Measurements from ENCODE around the gene METTL6.
A peak's percentile ranks its signal among the peaks of the same experiment; 100 is the strongest.
"Not testable (repeated sequence)": the region's sequence is repeated elsewhere in the genome, so short reads cannot be mapped to it uniquely, and the experiment has no call there.

The METTL6 gene, protein sequence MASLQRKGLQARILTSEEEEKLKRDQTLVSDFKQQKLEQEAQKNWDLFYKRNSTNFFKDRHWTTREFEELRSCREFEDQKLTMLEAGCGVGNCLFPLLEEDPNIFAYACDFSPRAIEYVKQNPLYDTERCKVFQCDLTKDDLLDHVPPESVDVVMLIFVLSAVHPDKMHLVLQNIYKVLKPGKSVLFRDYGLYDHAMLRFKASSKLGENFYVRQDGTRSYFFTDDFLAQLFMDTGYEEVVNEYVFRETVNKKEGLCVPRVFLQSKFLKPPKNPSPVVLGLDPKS

DNA sequence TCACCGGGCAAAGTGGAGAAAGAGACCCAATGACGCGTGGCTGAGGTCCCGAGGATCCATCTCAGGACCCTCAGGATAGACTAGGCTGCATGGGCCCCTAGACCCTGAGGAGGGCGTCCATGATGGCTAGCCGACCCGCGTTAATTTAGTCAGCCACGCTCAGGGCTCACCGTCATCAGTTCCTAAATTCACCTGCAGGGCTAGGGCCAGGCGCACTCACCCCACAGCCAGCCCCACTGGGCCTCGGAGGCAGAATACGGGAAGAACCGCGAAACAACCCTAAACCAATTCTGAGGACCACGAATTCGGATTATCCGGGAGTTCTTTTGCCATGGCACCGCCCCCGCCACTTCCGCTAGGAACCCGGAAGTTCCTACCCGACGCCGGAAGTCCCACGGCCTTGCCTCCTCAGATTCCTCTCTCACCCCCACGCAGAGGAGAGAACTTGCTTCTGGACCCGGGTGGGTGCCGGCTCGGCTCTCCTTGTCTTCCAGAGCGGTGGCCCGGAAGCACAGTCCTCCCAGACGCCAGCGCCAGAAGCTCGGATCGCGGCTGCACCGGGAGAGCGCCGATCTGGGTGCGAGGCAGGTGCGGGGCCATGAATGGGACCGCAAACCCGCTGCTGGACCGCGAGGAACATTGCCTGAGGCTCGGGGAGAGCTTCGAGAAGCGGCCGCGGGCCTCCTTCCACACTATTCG is at the start of gene METTL6, which contains the start of gene EAF1:
TSS of gene METTL6 (minus strand) at position 363 of the 699 bp plus-strand sequence. CDS start 1,033 bp downstream, outside the sequence.
TSS of gene EAF1 (plus strand) at position 417 of the 699 bp plus-strand sequence. CDS start at position 599, 182 bp downstream.
- DNase-seq (ENCODE audit: low read depth in 2 of 2), result peak; percentile 81 to 89

DNA sequence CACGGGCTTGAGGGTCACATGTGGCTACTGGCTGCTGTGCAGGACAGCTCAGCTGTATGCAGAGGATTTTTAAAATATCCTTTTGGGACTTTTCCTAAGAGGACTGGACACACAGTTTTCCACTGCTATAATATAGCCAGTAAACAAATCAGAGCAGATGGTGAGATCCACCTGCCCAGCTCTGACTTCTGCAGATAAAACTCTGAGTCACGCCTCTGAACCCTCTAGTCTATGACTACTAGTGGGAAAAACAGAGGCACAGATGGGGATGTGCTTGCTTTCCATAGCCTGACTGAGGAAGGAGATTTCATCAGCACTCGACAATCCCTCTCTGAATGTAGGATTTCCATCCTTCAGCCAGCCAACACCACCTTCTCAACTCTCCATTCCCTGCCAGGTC is 49.0 kb upstream of the METTL6 start:
- DNase-seq (ENCODE audit: low read depth in 2 of 2), result no peak

DNA sequence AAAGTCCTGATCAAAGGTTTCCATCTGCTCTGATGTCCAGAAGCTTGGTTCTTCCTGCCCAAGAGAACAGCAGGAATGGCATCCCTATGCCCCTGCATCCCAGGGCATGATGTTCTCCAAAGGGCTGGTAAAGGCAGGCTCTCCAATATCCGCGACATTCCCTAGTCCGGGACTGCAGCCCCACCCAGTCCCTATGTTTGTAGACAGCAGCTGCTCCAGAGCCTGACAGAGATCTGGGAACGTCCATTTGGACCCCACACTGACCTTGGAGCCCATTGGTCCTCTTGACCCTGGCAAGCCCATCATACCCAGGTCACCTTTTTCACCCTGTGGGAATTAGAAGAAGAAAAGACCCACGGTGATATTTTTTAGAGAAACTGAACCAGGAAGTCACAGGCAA is 47.8 kb upstream of the METTL6 start:
- no peak for DNase-seq (ENCODE audit: low read depth in 2 of 2)

DNA sequence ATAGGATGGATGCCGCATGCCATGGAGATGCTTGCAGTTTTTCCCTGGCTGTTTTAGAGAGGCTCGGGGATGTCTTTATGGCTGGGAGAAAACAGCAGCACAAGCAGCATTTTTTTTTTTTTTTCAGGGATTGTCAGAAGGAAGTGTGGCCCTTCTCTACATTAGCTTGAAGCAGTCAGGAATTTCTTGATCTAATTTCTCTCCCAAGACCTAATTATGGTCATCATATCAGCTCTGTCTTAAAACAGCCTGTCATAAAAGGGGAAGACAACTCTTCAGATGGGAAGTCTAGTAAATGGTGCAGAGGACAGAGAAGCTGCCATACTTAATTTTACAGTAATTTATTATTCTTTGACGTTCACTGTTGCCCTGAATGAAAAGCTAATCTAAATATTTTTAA is 44.5 kb upstream of the METTL6 start:
- no peak for DNase-seq (ENCODE audit: low read depth in 2 of 2)

DNA sequence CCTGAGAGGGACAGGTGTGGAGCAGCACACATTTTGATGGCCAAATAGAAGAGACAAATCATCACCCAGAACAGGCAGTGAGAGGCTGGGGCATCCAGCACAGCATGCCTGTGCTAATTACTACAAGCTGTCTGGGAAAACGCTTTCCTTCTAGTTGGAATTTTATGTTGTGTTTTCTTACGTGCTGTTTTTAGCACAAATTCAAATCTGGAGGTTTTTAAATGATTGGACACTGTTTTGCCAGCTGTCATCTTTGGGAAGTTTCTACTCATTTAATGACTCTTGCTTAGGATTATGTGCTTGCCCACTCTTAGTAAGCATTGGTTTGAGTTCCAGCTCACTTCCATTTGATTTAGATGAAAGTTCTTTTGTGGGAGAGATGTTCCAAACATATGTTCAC is 43.5 kb upstream of the METTL6 start:
- DNase-seq (ENCODE audit: low read depth in 2 of 2), result no peak

DNA sequence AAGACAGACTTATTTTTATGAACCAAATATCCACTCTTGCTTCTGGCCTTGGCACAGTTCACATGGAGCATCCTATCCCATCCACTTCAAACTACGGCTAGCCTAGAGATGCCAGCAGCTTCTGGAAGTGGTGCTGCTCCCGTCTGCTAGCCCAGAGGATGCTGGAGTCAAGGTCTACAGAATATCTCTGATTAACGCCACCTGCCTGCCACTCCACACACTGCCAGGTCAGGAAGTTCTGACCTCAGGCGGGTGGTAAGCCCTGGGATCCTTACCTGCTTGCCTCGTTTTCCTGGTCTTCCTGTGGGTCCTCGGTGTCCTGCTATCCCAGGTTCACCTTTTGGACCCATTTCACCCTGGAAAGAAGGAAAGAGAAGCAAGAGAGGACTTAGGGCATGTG is 42.9 kb upstream of the METTL6 start:
- no peak for DNase-seq (ENCODE audit: low read depth in 2 of 2)

DNA sequence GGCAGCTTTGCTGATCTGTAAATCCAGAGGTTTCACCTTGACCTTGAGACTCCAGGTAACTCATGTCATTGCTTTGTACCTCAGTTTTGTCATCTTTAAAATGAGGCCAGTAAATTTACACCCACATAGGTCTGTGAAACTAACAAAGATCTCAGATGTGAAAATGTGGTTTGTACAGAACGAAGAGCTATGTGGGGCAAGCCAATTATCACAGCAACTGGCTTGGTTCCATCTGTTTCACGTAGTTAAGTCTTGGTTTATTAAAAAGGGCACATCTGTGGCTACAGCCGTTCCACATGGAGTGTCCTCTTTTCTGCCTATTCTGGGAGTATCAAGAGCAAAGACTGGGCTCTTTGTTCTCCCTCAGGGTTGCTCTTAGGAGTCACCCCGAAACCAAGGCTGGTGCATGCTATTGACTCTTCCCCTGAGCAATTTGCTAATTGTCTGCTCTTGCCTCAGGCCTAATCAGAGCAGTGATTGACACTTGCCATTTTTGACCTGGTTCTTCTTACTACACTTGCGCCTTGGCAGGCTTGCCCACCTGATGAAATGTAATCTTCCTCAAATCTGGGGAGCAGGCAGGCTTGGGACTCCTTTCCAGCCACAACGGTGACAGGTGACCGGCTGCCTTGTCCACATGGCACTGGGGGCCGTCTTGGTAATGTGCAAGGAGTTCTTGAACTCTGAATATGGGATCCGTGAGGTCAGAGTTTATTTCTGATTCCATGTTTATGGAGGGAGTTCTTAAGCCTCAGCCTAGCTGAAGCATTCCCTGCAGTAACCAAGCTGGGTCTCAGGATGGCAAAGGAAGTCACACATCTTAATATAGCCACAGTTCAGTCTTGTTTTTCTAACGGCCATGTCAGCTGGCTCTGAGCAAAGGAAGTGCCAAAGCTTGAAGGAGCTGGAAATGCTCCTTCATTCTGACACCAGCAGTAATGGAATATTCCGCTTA is 40.2 kb upstream of the METTL6 start:
- DNase-seq (ENCODE audit: low read depth in 2 of 2), result no peak

DNA sequence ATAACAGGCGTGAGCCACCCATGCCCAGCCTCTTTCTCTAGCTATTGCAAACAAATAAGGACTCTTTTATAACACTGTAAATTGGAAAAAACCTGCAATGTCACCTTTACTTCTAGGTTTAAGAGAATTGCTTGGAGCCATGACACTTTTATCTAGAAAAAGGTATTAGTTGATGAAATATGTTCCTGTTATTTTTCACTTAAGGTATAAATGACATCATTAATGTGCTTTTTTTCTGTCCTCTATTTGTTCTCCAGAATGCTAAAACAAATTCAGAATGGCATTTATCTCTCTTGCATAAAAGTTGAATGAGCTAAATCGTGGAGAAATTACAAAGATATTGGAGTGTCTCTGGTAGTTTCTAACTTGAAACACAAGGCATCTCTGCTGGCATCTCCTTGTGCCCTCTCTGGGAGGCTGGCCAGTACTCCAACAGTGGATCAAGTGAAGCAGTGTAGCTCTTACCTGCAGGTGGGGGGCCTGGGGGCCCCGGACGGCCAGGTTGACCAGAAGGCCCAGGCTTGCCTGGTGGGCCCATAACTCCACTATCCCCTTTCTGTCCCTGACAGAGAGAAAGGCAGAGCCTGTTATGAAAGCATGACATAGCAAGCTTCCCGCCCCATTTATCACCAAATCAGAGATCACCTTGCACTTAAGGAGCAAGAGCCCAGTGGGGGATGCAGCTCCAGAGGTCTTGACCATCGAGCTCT is 38.7 kb upstream of the METTL6 start:
- no peak for DNase-seq (ENCODE audit: low read depth in 2 of 2)

DNA sequence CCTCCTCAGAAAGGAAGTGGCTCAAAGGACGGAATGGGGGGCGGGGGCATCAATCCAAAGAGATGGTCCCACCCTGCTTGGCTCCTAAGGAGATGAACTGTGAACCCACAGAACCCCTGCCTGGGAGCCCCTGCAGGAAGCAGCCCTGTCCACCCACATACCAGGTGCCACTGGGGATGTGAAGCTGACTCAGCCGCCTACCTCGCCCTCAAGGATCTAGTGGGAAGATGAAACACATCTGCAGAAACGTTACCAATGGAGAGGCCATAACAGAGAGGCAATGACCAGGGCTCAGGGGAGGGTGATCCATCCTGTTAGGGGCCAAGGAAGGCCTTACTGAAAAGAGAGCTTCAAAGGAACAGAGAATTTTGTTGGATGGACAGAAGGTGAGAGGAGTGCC is 35.1 kb upstream of the METTL6 start:
- DNase-seq (ENCODE audit: low read depth in 2 of 2), result no peak

DNA sequence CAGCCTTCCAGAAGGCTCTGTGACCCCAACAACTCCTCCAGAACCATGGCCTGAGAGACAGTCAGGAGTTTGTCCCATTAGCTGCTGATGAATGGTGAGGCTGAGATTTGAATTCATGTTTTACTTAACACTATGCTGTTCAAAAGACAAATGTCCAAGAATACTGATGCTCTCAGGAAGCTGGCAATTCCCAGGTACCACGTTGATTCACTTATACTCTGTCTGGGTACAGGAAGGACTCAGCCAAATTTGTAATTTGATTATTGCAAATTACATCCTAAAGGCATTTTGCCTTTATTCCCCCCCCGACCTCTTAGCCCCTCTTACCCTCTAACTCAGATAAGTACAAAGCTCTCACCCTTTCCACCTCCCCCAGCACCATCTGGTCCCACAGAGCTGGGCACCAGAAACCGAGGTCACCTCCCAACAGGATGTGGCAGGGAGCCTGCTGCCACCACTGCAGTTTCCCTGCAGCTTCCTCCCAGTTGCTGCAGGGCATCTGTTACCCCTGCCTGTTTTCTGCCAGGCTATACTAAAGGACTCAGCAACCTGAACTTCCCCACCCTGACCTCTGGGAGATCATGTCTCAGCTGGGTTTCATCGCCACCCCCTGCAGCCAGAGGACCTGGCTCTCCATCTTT is 33.7 kb upstream of the METTL6 start:
- no peak for DNase-seq (ENCODE audit: low read depth in 2 of 2)

DNA sequence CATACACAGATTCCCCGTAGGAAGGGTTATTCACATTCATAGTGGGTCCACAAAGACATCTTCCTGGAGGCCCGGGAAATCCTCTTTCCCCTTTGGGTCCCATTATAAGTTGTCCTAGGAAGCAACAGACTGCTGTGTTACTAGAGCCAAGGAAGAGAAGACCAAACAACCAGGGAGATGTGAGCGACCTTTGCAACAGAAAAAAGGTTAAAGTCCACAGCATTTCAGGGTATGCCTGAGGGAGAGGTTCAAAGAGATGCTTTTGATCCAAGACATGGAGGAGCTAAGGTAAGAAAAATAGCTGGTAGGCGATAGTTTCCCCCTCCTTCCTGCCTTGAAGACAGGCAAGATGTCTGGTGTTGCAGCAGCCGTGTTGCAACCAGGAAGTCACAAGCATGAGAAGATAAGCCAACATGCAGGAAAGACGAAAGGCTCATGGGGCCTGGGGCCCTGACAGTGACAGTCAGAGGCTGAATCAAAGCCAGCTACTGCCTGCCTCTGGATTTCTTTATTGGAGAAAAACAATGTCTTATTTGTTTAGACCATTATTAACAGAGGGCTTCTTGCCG is 31.0 kb upstream of the METTL6 start:
- DNase-seq (ENCODE audit: low read depth in 2 of 2), result no peak

DNA sequence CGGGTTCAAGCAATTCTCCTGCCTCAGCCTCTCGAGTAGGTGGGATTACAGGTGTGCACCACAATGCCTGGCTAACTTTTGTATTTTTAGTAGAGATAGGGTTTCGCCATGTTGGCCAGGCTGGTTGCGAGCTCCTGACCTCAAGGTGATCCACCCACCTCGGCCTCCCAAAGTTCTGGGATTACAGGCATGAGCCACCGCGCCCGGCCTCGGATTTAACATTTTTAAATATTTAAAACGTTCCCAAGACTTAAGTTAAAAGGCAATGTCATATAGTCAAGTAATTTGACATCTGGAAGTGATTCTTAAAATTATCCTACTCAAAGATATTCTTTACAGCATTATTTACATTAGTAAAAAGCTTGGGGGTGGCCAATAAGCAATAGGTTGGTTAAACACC is 29.6 kb upstream of the METTL6 start:
- not testable (repeated sequence) for DNase-seq (ENCODE audit: low read depth in 2 of 2)

DNA sequence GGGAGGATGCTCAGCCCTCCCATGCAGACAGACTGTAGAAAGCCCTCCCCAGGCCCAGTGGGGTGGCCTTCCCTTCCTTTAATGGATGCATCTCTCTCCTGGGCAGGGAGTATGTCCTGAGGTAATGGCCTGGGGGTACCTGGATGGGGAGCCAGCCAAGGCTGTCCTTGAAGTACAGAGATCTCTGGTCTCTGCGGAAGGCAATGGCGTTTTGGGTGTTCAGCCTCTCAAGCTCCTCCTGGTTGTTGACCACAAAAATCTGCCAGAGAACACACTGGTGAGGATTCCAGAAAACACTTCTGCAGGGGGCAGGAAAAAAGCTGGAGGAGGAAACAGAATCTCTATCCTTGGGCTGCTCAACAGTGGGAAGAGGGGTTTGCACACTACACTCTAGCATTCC is 29.0 kb upstream of the METTL6 start:
- DNase-seq (ENCODE audit: low read depth in 2 of 2), result no peak

DNA sequence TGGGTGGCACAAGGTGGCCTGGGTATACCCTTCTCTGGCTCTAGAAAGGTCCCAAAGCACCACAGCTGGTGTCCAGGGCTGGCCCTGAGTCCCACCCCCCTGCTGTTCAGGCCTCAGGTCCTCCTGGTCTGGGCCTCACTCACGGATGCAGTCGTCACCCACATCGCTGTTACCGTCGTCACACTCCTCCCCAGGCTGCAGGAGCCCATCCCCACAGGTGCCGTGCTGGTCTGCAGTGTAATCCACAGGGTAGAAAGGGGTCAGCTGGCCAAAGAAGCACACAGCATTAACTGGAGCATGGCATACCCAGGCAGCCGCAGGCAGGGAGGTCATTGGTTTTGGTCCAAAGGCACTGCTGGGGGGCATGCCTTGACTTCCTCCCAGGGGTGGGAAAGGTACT is 28.4 kb upstream of the METTL6 start:
- DNase-seq (ENCODE audit: low read depth in 2 of 2), result no peak

DNA sequence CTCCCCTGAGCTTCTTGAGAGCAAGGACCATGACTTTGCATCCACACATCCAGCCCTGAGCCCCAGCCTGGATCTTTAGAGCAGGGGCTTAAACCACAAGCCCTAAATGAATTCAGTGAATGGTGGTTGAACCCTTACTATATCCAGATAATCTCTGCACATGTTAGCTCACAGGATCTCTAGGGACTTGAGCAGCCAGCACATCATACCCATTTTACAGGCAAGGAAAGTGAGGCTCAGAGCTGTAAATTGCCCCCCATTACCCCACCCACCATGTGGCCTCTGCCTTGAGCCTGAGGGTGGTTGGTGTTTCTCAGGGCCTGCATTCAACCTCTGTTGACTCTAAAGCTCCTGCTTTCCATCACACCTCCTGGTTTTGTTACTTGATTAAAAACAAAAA is 27.6 kb upstream of the METTL6 start:
- DNase-seq (ENCODE audit: low read depth in 2 of 2), result no peak

DNA sequence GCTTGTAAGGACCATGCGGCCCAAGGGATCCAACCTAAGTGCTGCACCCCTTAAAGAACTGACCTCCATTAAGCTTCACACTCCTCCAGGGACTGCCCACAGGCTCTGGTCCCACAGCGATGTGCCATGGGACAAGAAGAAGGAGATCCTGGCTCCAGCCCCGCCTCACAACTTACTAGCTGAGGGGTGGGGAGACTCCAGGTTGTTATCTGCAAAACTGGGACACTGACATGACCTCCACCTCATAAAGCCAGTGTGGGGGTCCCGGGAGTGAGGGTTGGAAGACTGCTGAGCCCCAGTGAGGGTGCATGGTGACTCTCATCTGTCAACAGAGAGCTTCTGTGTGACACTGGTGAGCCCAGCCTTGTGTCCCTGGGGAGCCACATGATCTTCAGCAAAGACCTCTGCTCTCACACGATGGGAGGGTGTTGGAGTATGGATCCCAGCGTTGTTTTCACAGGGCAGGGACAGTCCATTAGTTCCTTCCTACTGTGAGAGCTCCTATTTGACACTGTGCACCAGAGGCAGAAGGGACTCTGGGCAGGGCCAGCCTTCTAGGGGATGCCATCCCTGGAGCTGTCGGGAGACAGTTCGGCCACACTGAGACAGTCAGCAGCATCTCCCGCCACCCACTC is 26.8 kb upstream of the METTL6 start:
- no peak for DNase-seq (ENCODE audit: low read depth in 2 of 2)

DNA sequence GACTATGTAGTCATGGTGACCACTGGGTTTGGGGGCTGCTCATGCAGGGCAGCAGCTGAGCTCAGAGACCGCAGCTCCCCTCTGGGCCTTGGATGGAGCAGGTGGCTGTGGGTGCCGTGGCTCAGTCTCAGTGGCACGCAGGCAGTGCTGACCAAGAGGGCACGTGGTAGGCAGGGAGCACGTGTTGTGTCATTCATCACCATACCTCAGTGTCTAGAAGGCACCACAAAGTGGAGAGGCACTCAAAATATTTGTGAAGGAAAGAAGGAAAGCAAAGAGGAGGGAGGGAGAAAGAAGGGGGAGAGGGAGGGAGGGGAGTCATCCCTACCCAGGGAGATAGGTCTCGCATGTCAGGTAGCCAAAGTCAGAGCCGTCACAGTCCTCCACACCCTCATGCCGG is 26.2 kb upstream of the METTL6 start:
- no peak for DNase-seq (ENCODE audit: low read depth in 2 of 2)

DNA sequence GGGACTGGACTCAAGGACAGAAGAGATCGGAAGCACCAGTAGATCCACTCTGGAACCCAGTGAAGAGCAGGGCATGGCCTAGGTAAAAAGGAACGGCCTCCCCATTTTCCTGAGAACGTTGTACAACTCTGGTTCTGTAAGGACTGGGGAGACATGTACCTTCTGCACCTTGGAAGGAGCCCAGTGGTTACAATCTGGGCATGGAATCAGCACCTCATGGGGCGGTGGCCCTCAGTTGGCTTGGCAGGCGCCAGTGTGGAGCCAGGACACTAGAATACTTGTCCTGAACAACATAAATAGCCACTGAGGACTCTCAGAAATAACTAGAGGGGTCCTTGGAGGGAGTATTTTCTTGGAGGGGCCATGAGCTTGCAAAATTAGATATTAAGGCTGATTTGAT is 25.6 kb upstream of the METTL6 start:
- no peak for DNase-seq (ENCODE audit: low read depth in 2 of 2)

DNA sequence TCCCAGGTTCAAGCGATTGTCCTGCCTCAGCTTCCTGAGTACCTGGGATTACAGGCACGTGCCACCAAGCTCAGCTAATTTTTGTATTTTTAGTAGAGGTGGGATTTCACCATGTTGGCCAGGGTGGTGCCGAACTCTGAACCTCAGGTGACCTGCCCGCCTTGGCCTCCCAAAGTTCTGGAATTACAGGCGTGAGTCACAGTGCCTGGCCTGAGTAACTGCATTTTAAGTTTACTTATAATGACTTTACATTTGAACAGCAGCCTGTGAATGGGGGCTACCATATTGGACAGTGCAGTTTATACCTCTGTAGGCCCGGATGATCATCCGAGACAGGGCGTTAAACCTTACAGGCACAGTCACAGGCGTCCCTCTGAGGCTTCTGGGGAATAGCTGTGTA is 24.8 kb upstream of the METTL6 start:
- DNase-seq (ENCODE audit: low read depth in 2 of 2), result no peak

All from stimulated activated CD4-positive, alpha-beta T cell treated with anti-CD3 and anti-CD28 coated beads, Interleukin-4, amount 100 ng/mL, for 48 hours (primary cell).